ENCODE results near the gene PTCH1.

The PTCH1 gene

GRCh38 chr9:95516734-95517558 lies at the start of gene PTCH1:
TSS of gene PTCH1 (minus strand) at chr9:95516971.
- Histone ChIP-seq H3K4me3 (ENCODE audit: low read depth in 1 of 2, low read length in 2 of 2) (peak within 1 kb of the TSS; percentile 75 to 80), H3K9me3 (ENCODE audit: control insufficient read depth in 1 of 2, low read length in 2 of 2) (no peaks in the 10 kb centered on the region), H3K9ac (ENCODE audit: low read depth in 1 of 2, low read length in 2 of 2) (peak within 1 kb of the TSS; percentile 45 to 69), H3K36me3 (ENCODE audit: control insufficient read depth in 1 of 2, insufficient read depth in 2 of 2, low read length in 2 of 2) (no peaks in the 10 kb centered on the region), H3K4me1 (ENCODE audit: control insufficient read depth in 1 of 2, insufficient read depth in 2 of 2, low read length in 2 of 2) (peaks cover 8 to 9% of the 10 kb centered on the region in 2 donors), H3K27ac (ENCODE audit: low read depth, low read length) (peak within 1 kb of the TSS; percentile 32), H3K27me3 (ENCODE audit: control insufficient read depth in 1 of 2, insufficient read depth in 2 of 2, low read length in 2 of 2) (peaks cover 0 to 25% of the 10 kb centered on the region in 2 donors)

- H3K27me3 ChIP-seq (ENCODE audit: control insufficient read depth in 1 of 2, insufficient read depth in 2 of 2, low read length in 2 of 2), result peaks cover 0 to 12% of the 10 kb centered on the region in 2 donors
- H3K4me1 ChIP-seq (ENCODE audit: control insufficient read depth in 1 of 2, insufficient read depth in 2 of 2, low read length in 2 of 2), result peaks cover 0 to 4% of the 10 kb centered on the region in 2 donors
- H3K9ac ChIP-seq (ENCODE audit: low read depth in 1 of 2, low read length in 2 of 2), result no peak overlapping the region
- no peaks in the 10 kb centered on the region for H3K9me3 ChIP-seq (ENCODE audit: control insufficient read depth in 1 of 2, low read length in 2 of 2)
- no peak overlapping the region for H3K27ac ChIP-seq (ENCODE audit: low read depth, low read length)
- no peak overlapping the region for H3K4me3 ChIP-seq (ENCODE audit: low read depth in 1 of 2, low read length in 2 of 2)
- H3K36me3 ChIP-seq (ENCODE audit: control insufficient read depth in 1 of 2, insufficient read depth in 2 of 2, low read length in 2 of 2), result no peaks in the 10 kb centered on the region
Observed at GRCh38 chr9:95565982-95566381, 49.2 kb upstream of the PTCH1 start.

- H3K4me1 ChIP-seq (ENCODE audit: control insufficient read depth in 1 of 2, insufficient read depth in 2 of 2, low read length in 2 of 2), result no peaks in the 10 kb centered on the region
- no peak overlapping the region for H3K4me3 ChIP-seq (ENCODE audit: low read depth in 1 of 2, low read length in 2 of 2)
- H3K36me3 ChIP-seq (ENCODE audit: control insufficient read depth in 1 of 2, insufficient read depth in 2 of 2, low read length in 2 of 2), result no peaks in the 10 kb centered on the region
- H3K9me3 ChIP-seq (ENCODE audit: control insufficient read depth in 1 of 2, low read length in 2 of 2), result no peaks in the 10 kb centered on the region
- no peak overlapping the region for H3K9ac ChIP-seq (ENCODE audit: low read depth in 1 of 2, low read length in 2 of 2)
- no peaks in the 10 kb centered on the region for H3K27me3 ChIP-seq (ENCODE audit: control insufficient read depth in 1 of 2, insufficient read depth in 2 of 2, low read length in 2 of 2)
- H3K27ac ChIP-seq (ENCODE audit: low read depth, low read length), result no peak overlapping the region
Observed at GRCh38 chr9:95561913-95562312, 45.1 kb upstream of the PTCH1 start.

GRCh38 chr9:95557142-95557541 lies 40.4 kb upstream of the PTCH1 start:
- H3K4me1 ChIP-seq (ENCODE audit: control insufficient read depth in 1 of 2, insufficient read depth in 2 of 2, low read length in 2 of 2), result no peaks in the 10 kb centered on the region
- no peak overlapping the region for H3K4me3 ChIP-seq (ENCODE audit: low read depth in 1 of 2, low read length in 2 of 2)
- H3K9me3 ChIP-seq (ENCODE audit: control insufficient read depth in 1 of 2, low read length in 2 of 2), result no peaks in the 10 kb centered on the region
- peaks cover 0 to 9% of the 10 kb centered on the region in 2 donors for H3K27me3 ChIP-seq (ENCODE audit: control insufficient read depth in 1 of 2, insufficient read depth in 2 of 2, low read length in 2 of 2)
- no peak overlapping the region for H3K27ac ChIP-seq (ENCODE audit: low read depth, low read length)
- H3K36me3 ChIP-seq (ENCODE audit: control insufficient read depth in 1 of 2, insufficient read depth in 2 of 2, low read length in 2 of 2), result no peaks in the 10 kb centered on the region
- no peak overlapping the region for H3K9ac ChIP-seq (ENCODE audit: low read depth in 1 of 2, low read length in 2 of 2)

GRCh38 chr9:95556521-95556920 lies 39.8 kb upstream of the PTCH1 start:
- Histone ChIP-seq H3K36me3 (ENCODE audit: control insufficient read depth in 1 of 2, insufficient read depth in 2 of 2, low read length in 2 of 2) (no peaks in the 10 kb centered on the region), H3K27ac (ENCODE audit: low read depth, low read length) (no peak overlapping the region), H3K9ac (ENCODE audit: low read depth in 1 of 2, low read length in 2 of 2) (no peak overlapping the region), H3K4me1 (ENCODE audit: control insufficient read depth in 1 of 2, insufficient read depth in 2 of 2, low read length in 2 of 2) (no peaks in the 10 kb centered on the region), H3K27me3 (ENCODE audit: control insufficient read depth in 1 of 2, insufficient read depth in 2 of 2, low read length in 2 of 2) (peaks cover 0 to 9% of the 10 kb centered on the region in 2 donors), H3K4me3 (ENCODE audit: low read depth in 1 of 2, low read length in 2 of 2) (no peak overlapping the region), H3K9me3 (ENCODE audit: control insufficient read depth in 1 of 2, low read length in 2 of 2) (no peaks in the 10 kb centered on the region)

GRCh38 chr9:95552814-95553546 lies 36.2 kb upstream of the PTCH1 start:
- Histone ChIP-seq H3K9me3 (ENCODE audit: control insufficient read depth in 1 of 2, low read length in 2 of 2) (no peaks in the 10 kb centered on the region), H3K9ac (ENCODE audit: low read depth in 1 of 2, low read length in 2 of 2) (no peak overlapping the region), H3K27me3 (ENCODE audit: control insufficient read depth in 1 of 2, insufficient read depth in 2 of 2, low read length in 2 of 2) (peaks cover 0 to 9% of the 10 kb centered on the region in 2 donors), H3K4me1 (ENCODE audit: control insufficient read depth in 1 of 2, insufficient read depth in 2 of 2, low read length in 2 of 2) (no peaks in the 10 kb centered on the region), H3K36me3 (ENCODE audit: control insufficient read depth in 1 of 2, insufficient read depth in 2 of 2, low read length in 2 of 2) (no peaks in the 10 kb centered on the region), H3K4me3 (ENCODE audit: low read depth in 1 of 2, low read length in 2 of 2) (no peak overlapping the region), H3K27ac (ENCODE audit: low read depth, low read length) (no peak overlapping the region)

- Histone ChIP-seq H3K9me3 (ENCODE audit: control insufficient read depth in 1 of 2, low read length in 2 of 2) (no peaks in the 10 kb centered on the region), H3K4me1 (ENCODE audit: control insufficient read depth in 1 of 2, insufficient read depth in 2 of 2, low read length in 2 of 2) (no peaks in the 10 kb centered on the region), H3K27me3 (ENCODE audit: control insufficient read depth in 1 of 2, insufficient read depth in 2 of 2, low read length in 2 of 2) (peaks cover 0 to 9% of the 10 kb centered on the region in 2 donors), H3K27ac (ENCODE audit: low read depth, low read length) (no peak overlapping the region), H3K36me3 (ENCODE audit: control insufficient read depth in 1 of 2, insufficient read depth in 2 of 2, low read length in 2 of 2) (no peaks in the 10 kb centered on the region), H3K4me3 (ENCODE audit: low read depth in 1 of 2, low read length in 2 of 2) (no peak overlapping the region), H3K9ac (ENCODE audit: low read depth in 1 of 2, low read length in 2 of 2) (no peak overlapping the region)
Observed at GRCh38 chr9:95552255-95552654, 35.5 kb upstream of the PTCH1 start.

- no peaks in the 10 kb centered on the region for H3K4me1 ChIP-seq (ENCODE audit: control insufficient read depth in 1 of 2, insufficient read depth in 2 of 2, low read length in 2 of 2)
Observed at GRCh38 chr9:95551406-95551805, 34.6 kb upstream of the PTCH1 start.

GRCh38 chr9:95545831-95546567 lies 29.2 kb upstream of the PTCH1 start:
- no peak overlapping the region for H3K9ac ChIP-seq (ENCODE audit: low read depth in 1 of 2, low read length in 2 of 2)
- H3K36me3 ChIP-seq (ENCODE audit: control insufficient read depth in 1 of 2, insufficient read depth in 2 of 2, low read length in 2 of 2), result no peaks in the 10 kb centered on the region
- no peak overlapping the region for H3K27ac ChIP-seq (ENCODE audit: low read depth, low read length)
- H3K4me1 ChIP-seq (ENCODE audit: control insufficient read depth in 1 of 2, insufficient read depth in 2 of 2, low read length in 2 of 2), result no peaks in the 10 kb centered on the region
- H3K27me3 ChIP-seq (ENCODE audit: control insufficient read depth in 1 of 2, insufficient read depth in 2 of 2, low read length in 2 of 2), result no peaks in the 10 kb centered on the region
- no peaks in the 10 kb centered on the region for H3K9me3 ChIP-seq (ENCODE audit: control insufficient read depth in 1 of 2, low read length in 2 of 2)
- H3K4me3 ChIP-seq (ENCODE audit: low read depth in 1 of 2, low read length in 2 of 2), result no peak overlapping the region

More at GRCh38 chr9:95551406-95551805, 34.6 kb upstream of the PTCH1 start:
- Histone ChIP-seq H3K9ac (ENCODE audit: low read depth in 1 of 2, low read length in 2 of 2) (no peak overlapping the region), H3K9me3 (ENCODE audit: control insufficient read depth in 1 of 2, low read length in 2 of 2) (no peaks in the 10 kb centered on the region), H3K4me3 (ENCODE audit: low read depth in 1 of 2, low read length in 2 of 2) (no peak overlapping the region), H3K36me3 (ENCODE audit: control insufficient read depth in 1 of 2, insufficient read depth in 2 of 2, low read length in 2 of 2) (no peaks in the 10 kb centered on the region), H3K27me3 (ENCODE audit: control insufficient read depth in 1 of 2, insufficient read depth in 2 of 2, low read length in 2 of 2) (peaks cover 0 to 9% of the 10 kb centered on the region in 2 donors), H3K27ac (ENCODE audit: low read depth, low read length) (no peak overlapping the region)

Measured in duodenal mucosa (tissue), 2 donors.